Bronchial epithelial cell (primary cell): Measurements from ENCODE around the gene JARID2. TPM values are rescaled to one million over a fixed set of nuclear protein-coding genes. Genes with fewer than 3 reads are reported as not detected.

Source experiments
- DNase-seq: peaks from one replicate; pipeline ENCODE4 v3.0.0-alpha.2; 2010; ENCODE audit warnings: low read depth
- FAIRE-seq: peaks from 2 replicates; lab custom pipeline; 2011; peaks lifted over from hg19 to GRCh38; lab: Jason Lieb, UNC
- H3K27me3 ChIP-seq: 2 replicates; pipeline ENCODE4 v1.5.1; 2011; ENCODE audit warnings: low read length; ENCODE audit not compliant: control insufficient read depth, insufficient read depth
- H3K36me3 ChIP-seq: 2 replicates; pipeline ENCODE4 v1.5.1; 2011; ENCODE audit warnings: low read length; ENCODE audit not compliant: control insufficient read depth, insufficient read depth
- H3K4me3 ChIP-seq: 2 replicates; pipeline ENCODE4 v1.5.1; 2011; ENCODE audit warnings: mild to moderate bottlenecking, low read depth, low read length, control low read depth
- CTCF ChIP-seq: IDR thresholded peaks from 2 replicates; pipeline ENCODE4 v1.5.1; 2011; ENCODE audit warnings: mild to moderate bottlenecking, moderate library complexity, low read length, control low read depth, inconsistent platforms; ENCODE audit not compliant: insufficient read depth, severe bottlenecking
- total RNA-seq: library from RNA; depleted of rRNA; stranded (reverse); fragments of >200 nt; gene quantifications from 2 replicates; pipeline ENCODE4 v1.2.1, GENCODE V29; 2014

JARID2 gene
- total RNA-seq, 1 donor from 2014 or later = 29.2 TPM

DNA sequence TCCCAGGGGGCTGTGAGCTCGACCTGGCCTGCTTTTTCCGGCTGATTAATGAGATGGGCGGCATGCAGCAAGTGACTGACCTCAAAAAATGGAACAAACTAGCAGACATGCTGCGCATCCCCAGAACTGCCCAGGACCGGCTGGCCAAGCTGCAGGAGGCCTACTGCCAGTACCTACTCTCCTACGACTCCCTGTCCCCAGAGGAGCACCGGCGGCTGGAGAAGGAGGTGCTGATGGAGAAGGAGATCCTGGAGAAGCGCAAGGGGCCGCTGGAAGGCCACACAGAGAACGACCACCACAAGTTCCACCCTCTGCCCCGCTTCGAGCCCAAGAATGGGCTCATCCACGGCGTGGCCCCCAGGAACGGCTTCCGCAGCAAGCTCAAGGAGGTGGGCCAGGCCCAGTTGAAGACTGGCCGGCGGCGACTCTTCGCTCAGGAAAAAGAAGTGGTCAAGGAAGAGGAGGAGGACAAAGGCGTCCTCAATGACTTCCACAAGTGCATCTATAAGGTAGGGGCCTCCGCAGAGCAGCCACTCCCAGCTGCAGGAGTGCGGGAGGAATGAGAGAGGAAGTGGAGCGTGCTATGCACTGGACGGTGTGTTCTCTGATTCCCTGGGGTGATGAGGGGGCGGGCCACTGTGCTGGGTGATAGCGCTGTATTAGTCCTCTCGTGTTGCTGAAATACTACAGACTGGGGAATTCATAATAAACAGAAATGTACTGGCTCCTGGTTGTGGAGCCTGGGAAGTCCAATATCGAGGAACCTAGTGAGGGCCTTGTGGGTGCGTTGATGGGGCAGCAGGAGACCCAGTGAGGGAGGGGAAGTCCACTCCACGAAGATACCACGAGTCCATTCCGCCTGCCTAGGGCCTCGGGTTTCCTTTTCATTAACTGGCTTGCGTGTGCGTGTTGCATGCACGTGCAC is 255.3 kb downstream of the JARID2 start:
- H3K4me3 ChIP-seq = no peak overlapping the region
- peaks cover 44% of the 10 kb centered on the region for H3K36me3 ChIP-seq
- no peak for TF ChIP-seq CTCF
- H3K27me3 ChIP-seq = no peaks in the 10 kb centered on the region
- DNase-seq = no peak
- no peak for FAIRE-seq

GRCh38 chr6:15501826-15502445 is 256.1 kb downstream of the JARID2 start:
- no peak for FAIRE-seq
- no peak for DNase-seq
- Histone ChIP-seq H3K4me3 (no peak overlapping the region), H3K27me3 (no peaks in the 10 kb centered on the region), H3K36me3 (peaks cover 42% of the 10 kb centered on the region)
- TF ChIP-seq CTCF = no peak

- H3K27me3 ChIP-seq = no peaks in the 10 kb centered on the region
- DNase-seq (no peak), FAIRE-seq (no peak)
- H3K4me3 ChIP-seq = no peak overlapping the region
- peaks cover 45% of the 10 kb centered on the region for H3K36me3 ChIP-seq
- TF ChIP-seq CTCF = no peak
These were observed 256.8 kb downstream of the JARID2 start for GRCh38 chr6:15502446-15503345.

- Histone ChIP-seq H3K4me3 (no peak overlapping the region), H3K36me3 (peaks cover 49% of the 10 kb centered on the region), H3K27me3 (no peaks in the 10 kb centered on the region)
- DNase-seq (no peak), FAIRE-seq (no peak)
- no peak for TF ChIP-seq CTCF
These were observed 257.4 kb downstream of the JARID2 start for GRCh38 chr6:15503346-15503680.

- Histone ChIP-seq H3K4me3 (no peak overlapping the region), H3K36me3 (peaks cover 51% of the 10 kb centered on the region), H3K27me3 (no peaks in the 10 kb centered on the region)
- no peak for DNase-seq
- no peak for FAIRE-seq
- no peak for TF ChIP-seq CTCF
These were observed 258.2 kb downstream of the JARID2 start for GRCh38 chr6:15504040-15504495.
